NCI-H526 (cell line): Measurements from ENCODE around the gene NR2E3.
"Not testable (repeated sequence)": the region's sequence is repeated elsewhere in the genome, so short reads cannot be mapped to it uniquely, and the experiment has no call there.

Experiments used
- DNase-seq, 2 experiments: peaks; one replicate each; lab custom pipeline; 2025; lab: John Stamatoyannopoulos, UW

The NR2E3 gene

DNA sequence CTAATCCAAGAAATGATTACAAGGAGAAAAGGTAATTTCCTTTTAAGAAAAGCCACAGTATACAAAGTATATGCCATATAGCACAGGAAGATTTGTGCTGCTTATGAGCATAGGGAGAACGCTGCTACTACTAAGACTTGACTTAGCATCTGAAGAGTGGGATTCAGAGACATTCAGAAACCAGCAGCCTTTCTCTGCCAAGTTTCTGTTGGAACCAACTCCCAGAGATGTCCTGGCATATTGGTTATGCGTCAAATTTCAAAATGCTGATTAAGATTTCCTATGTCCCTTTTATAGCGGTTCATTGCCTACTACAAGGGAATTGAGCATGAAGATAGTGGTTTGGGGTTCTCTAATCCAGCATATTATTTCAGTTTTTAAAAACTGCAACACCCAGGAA, 4.9 kb downstream of the NR2E3 start:
- no peak for DNase-seq

DNA sequence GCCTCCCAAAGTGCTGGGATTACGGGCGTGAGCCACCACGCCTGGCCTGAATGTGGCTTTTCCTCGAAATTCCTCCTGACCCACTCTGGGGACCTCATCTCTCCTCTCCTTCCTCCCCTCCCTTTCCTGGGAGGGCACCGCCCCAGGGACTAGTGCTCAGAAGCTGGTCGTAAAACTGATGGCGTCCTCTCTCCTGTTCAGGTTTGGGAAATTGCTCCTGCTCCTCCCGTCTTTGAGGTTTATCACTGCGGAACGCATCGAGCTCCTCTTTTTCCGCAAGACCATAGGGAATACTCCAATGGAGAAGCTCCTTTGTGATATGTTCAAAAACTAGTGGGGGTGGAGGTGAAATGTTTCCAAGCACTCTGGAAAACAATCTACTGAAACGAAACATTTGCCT, 7.0 kb downstream of the NR2E3 start:
- DNase-seq = no peak

DNA sequence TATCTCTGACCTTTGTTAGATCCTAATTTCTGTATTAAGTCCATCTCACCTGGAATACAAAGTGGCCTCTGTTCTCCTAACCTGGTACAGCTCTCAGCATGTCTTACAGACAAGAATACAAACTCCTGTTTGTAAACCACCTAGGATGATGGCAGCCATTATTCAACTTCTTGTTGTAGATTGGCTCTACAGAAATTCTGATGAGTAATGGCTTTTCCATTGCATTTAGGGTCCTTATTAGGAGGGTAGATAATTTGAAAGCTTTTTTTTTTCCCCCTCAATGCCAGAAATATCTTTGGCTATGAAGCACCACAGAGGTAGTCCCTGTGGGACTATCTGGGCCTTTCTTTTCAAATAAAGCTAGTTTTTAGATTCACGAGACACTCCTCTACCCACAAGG, 9.8 kb downstream of the NR2E3 start:
- DNase-seq = no peak

- no peak for DNase-seq
Observed at GRCh38 chr15:71821547-71822129, 11.3 kb downstream of the NR2E3 start.

GRCh38 chr15:71822890-71823630, 12.7 kb downstream of the NR2E3 start:
- DNase-seq = no peak

DNA sequence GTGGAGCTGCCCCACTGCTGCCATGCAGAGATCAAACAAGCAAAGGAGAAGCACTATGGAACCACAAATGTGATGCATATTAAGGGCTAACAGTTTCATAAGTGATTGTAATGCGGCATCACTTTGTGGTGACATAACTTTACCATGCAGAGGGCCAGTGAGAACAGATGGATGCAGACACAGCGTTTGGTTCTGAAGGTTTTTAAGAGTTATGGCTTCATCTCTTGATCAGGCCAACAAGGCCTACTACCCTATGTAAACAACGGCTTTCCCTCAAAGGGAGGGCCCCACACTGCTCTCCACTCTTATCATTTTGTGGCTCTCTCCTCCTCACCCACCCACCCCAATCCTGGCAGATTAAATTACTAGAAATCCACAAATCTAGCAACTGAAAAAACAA, 13.4 kb downstream of the NR2E3 start:
- DNase-seq = no peak

GRCh38 chr15:71825021-71825730, 14.8 kb downstream of the NR2E3 start:
- no peak for DNase-seq

DNA sequence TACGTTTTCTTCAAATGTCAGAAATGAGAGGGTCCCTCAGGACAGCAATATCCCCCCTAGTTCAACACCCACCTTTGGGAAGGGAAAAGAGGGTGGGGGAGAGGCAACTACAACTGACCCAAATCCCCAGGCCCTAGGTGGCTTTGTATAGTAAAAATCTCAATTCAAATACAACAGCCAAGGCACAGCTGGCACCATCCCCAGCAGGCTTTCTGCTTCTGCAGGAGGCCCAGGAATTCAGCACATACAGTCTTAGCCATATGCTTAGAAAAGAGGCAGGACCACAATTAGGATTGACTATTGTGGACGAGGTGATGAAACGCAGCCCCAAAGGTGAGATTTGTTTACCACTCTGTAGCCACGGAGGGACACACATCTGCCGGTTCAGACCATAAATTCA, 15.8 kb downstream of the NR2E3 start:
- DNase-seq = no peak

- DNase-seq = no peak
Observed at GRCh38 chr15:71830981-71831380, 20.6 kb downstream of the NR2E3 start.

DNA sequence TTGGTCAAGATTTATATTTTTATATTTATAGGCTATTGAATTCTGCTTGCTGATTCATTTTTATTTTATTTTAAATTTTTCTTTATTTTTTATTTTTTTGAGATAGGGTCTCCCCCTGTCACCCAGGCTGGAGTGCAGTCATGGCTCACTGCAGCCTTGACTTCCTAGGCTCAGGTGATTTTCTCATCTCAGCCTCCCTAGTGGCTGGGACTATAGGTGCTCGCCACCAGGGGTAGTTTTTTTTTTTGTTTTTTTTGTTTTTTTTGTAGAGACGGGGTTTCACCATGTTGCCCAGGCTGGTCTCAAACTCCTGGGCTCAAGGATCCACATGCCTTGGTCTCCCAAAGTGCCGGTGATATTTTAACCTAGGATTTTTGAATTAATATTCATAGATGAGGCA, 31.2 kb downstream of the NR2E3 start:
- DNase-seq = no peak

GRCh38 chr15:71844916-71845315, 34.6 kb downstream of the NR2E3 start:
- DNase-seq = no peak

- no peak for DNase-seq
Observed at GRCh38 chr15:71853543-71853942, 43.2 kb downstream of the NR2E3 start.

DNA sequence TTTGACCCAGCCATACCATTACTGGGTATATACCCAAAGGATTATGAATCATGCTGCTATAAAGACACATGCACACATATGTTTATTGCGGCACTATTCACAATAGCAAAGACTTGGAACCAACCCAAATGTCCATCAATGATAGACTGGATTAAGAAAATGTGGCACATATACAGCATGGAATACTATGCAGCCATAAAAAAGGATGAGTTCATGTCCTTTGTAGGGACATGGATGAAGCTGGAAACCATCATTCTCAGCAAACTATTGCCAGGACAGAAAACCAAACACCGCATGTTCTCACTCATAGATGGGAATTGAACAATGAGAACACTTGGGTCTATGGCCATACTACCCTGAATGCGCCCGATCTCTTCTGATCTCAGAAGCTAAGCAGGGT, 47.9 kb downstream of the NR2E3 start:
- not testable (repeated sequence) for DNase-seq
